ES-I3 (cell line): ENCODE data around the gene TTI1.

Experiments used
- H3K36me3 ChIP-seq: 2 replicates; pipeline ENCODE4 v1.6.1; 2013; ENCODE audit warnings: mild to moderate bottlenecking, low read length, control low read depth, moderate library complexity; ENCODE audit not compliant: insufficient read depth
- H3K4me1 ChIP-seq: 2 replicates; pipeline ENCODE4 v1.6.1; 2013; ENCODE audit warnings: mild to moderate bottlenecking, control low read depth, low read length; ENCODE audit not compliant: insufficient read depth
- H3K9ac ChIP-seq: 2 replicates; pipeline ENCODE4 v1.6.1; 2013; ENCODE audit warnings: low read depth, mild to moderate bottlenecking, low read length, moderate library complexity
- H3K9me3 ChIP-seq: 2 replicates; pipeline ENCODE4 v1.6.1; 2013; ENCODE audit warnings: mild to moderate bottlenecking, low read length, moderate library complexity; ENCODE audit not compliant: control insufficient read depth, insufficient read depth

Gene TTI1

DNA sequence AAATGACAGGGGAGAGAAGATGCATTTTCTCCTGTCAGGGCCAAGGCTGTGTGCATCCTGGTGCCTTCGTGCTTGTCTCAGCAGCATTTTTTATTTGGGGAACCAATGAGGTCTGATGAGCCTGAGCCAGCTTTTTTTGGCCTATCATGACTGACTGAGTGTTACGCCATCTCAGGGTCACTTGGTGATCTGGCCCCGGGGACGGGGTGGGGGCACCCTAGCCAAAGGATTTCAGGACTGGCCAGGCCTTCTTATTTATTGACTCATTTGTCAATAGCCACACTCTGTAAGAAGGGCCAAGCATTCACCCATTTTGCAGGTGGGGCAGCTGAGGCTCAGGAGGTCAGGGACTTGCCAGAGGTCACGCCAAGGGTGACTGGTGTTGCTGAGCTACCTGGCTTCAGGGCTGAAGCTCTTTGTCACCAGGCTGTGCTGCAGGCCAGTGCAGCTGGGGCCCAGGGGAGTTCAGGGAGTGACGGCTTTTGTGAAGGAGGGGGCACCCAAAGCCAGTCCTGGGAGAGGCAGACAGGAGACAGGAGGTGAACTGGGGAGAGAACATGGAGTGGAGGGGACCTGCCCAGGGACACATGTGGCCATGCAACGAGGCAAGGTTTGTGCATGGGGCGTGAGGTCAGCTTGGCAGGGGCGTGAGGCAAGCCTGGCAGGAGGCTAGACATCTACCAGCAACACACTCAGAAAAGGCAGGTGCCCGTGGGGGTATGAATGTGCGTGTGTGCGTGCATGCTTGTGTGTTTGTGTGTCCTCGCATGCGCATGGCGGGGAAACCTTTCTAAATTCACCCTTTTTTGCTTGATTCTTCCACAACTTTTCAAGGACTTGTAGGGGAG, 99.2 kb downstream of the TTI1 start:
- Histone ChIP-seq H3K4me1 (peaks cover 4% of the 10 kb centered on the region; the same call in 1 of the 2 replicates), H3K9me3 (no peaks in the 10 kb centered on the region), H3K36me3 (no peaks in the 10 kb centered on the region), H3K9ac (no peak overlapping the region)
